ENCODE data around the gene LDLRAD2. TPM values are rescaled to one million over a fixed set of nuclear protein-coding genes. Genes with fewer than 3 reads are reported as not detected.

The LDLRAD2 gene
- total RNA-seq, 1 experiment from 2014 or later, result not detected

GRCh38 chr1:21816602-21817302 is 4.7 kb downstream of the LDLRAD2 start:
- CTCF ChIA-PET, result interaction anchor here (0.6 kb wide), 1 partner anchor 212 kb away, joined by 3 read pairs; no protein-coding TSS in a partner anchor
- Mint-ChIP-seq H3K4me3 (ENCODE audit: low read depth, unreplicated experiment) (no peak overlapping the region), H3K9me3 (ENCODE audit: low read depth, unreplicated experiment) (no peaks in the 10 kb centered on the region), H3K27ac (ENCODE audit: unreplicated experiment) (peak overlapping the region; percentile 19), H3K4me1 (ENCODE audit: low read depth, unreplicated experiment) (peaks cover 20% of the 10 kb centered on the region), H3K36me3 (ENCODE audit: insufficient read depth, unreplicated experiment) (peaks cover 53% of the 10 kb centered on the region), H3K27me3 (ENCODE audit: unreplicated experiment) (no peaks in the 10 kb centered on the region)
- DNase-seq, result peak; percentile 18
- BruUV-seq (replicated peaks), result no TSS peak
- no peak for TF ChIP-seq CTCF (IDR thresholded peaks at IDR 0.05; ENCODE audit: unreplicated experiment)
- intact Hi-C loops (cut with micrococcal nuclease; ENCODE audit: unreplicated experiment), result no loop called here

GRCh38 chr1:21818656-21819055 is 6.6 kb downstream of the LDLRAD2 start:
- no TSS peak for BruUV-seq (replicated peaks)
- no peaks in the 10 kb centered on the region for H3K27me3 Mint-ChIP-seq (ENCODE audit: unreplicated experiment)
- intact Hi-C loops (cut with micrococcal nuclease; ENCODE audit: unreplicated experiment), result no loop called here
- H3K27ac Mint-ChIP-seq (ENCODE audit: unreplicated experiment), result peak overlapping the region; percentile 20
- peaks cover 18% of the 10 kb centered on the region for H3K4me1 Mint-ChIP-seq (ENCODE audit: low read depth, unreplicated experiment)
- CTCF ChIA-PET, result no interaction called here
- DNase-seq, result no peak
- H3K36me3 Mint-ChIP-seq (ENCODE audit: insufficient read depth, unreplicated experiment), result peaks cover 61% of the 10 kb centered on the region
- no peaks in the 10 kb centered on the region for H3K9me3 Mint-ChIP-seq (ENCODE audit: low read depth, unreplicated experiment)
- TF ChIP-seq CTCF (IDR thresholded peaks at IDR 0.05; ENCODE audit: unreplicated experiment), result no peak
- H3K4me3 Mint-ChIP-seq (ENCODE audit: low read depth, unreplicated experiment), result no peak overlapping the region

GRCh38 chr1:21820597-21821232 is 8.7 kb downstream of the LDLRAD2 start:
- no peak for DNase-seq
- Mint-ChIP-seq H3K9me3 (ENCODE audit: low read depth, unreplicated experiment) (no peaks in the 10 kb centered on the region), H3K4me1 (ENCODE audit: low read depth, unreplicated experiment) (peaks cover 11% of the 10 kb centered on the region), H3K27me3 (ENCODE audit: unreplicated experiment) (no peaks in the 10 kb centered on the region), H3K36me3 (ENCODE audit: insufficient read depth, unreplicated experiment) (peaks cover 63% of the 10 kb centered on the region), H3K4me3 (ENCODE audit: low read depth, unreplicated experiment) (no peak overlapping the region), H3K27ac (ENCODE audit: unreplicated experiment) (no peak overlapping the region)
- intact Hi-C loops (cut with micrococcal nuclease; ENCODE audit: unreplicated experiment), result no loop called here
- no peak for TF ChIP-seq CTCF (IDR thresholded peaks at IDR 0.05; ENCODE audit: unreplicated experiment)
- no TSS peak for BruUV-seq (replicated peaks)
- CTCF ChIA-PET, result no interaction called here

DNA sequence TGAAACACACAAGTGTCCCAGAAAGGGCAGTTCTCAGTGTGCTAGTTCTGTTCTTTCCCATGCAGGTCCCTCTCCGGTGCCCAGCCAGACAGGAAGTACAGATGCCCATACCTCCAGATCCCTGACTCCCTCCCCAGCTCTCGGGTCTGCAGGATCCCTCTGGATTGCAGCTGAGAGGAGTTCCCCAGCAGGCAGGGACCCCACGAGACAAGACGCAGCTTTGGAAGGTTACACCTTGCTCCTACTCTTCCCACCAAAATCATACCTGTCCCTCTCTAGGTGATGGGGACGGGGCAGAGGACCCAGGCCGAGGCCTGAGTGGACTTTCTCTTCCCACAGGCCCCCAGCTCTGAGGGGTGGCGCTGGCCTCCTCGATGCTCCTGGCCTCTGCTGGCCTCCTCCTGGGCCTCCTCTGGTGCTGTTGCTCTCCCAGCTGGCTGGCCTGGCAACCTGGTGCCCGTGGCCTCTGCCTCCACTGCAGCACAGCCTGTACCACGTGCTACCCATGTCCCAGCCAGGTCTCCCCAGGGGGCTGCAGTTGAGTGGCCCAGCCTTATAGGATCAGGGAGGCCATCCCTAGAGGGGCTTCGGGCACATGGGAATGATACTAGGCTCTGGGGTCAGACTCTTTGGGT is 9.4 kb downstream of the LDLRAD2 start:
- H3K36me3 Mint-ChIP-seq (ENCODE audit: insufficient read depth, unreplicated experiment), result peaks cover 59% of the 10 kb centered on the region
- no peak overlapping the region for H3K4me3 Mint-ChIP-seq (ENCODE audit: low read depth, unreplicated experiment)
- CTCF ChIA-PET, result interaction anchor here (0.6 kb wide), 1 partner anchor 75 kb away, joined by 3 read pairs; no protein-coding TSS in a partner anchor
- no TSS peak for BruUV-seq (replicated peaks)
- no peak for TF ChIP-seq CTCF (IDR thresholded peaks at IDR 0.05; ENCODE audit: unreplicated experiment)
- no peaks in the 10 kb centered on the region for H3K27me3 Mint-ChIP-seq (ENCODE audit: unreplicated experiment)
- H3K4me1 Mint-ChIP-seq (ENCODE audit: low read depth, unreplicated experiment), result peaks cover 9% of the 10 kb centered on the region
- no peak for DNase-seq
- intact Hi-C loops (cut with micrococcal nuclease; ENCODE audit: unreplicated experiment), result no loop called here
- no peaks in the 10 kb centered on the region for H3K9me3 Mint-ChIP-seq (ENCODE audit: low read depth, unreplicated experiment)
- no peak overlapping the region for H3K27ac Mint-ChIP-seq (ENCODE audit: unreplicated experiment)

All from Calu3 (cell line).